NCI-H2081 (cell line): Measurements from ENCODE around the gene DDN.

Experiments
- DNase-seq, 2 experiments: peaks; one replicate each; lab custom pipeline; 2025; lab: John Stamatoyannopoulos, UW

Gene DDN

DNA sequence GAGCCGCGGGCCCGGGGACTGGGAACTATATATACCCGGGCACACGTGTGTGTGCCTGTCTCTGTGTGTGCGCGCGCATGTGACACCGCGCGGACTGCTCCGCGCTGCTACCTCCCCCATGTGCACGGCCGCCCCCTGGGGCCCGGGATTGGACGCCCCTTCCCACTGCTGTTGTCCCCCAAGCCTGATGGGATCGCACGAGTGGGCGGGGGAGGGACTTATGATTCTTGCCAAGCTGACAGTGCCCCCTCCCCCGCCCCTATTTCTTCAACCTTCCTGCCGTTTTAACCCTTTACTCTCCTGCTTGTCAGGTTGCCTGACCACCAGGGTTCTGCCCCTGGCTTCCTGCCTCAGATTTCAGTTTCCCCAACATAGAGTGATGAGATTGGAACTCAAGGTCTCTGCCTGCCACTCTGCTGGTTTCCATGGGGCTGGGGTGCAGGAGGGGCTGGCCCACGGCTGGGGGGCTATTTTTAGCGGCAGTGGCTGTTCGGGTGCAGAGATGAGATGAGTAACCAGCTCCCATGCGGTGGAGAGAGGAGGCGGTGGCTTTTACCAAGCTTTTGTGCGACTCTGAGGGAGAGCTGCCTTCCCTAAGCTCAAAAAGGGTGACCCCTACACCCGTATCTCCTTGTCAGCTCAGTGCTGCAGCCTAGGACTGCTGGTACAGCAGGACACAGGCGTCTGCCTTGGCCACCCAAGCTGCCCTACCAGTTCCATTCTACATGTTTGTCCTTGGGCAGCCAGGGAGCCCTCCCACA, at the start of gene DDN:
Gene DDN, minus strand, starts transcription at position 5 of the 761 bp plus-strand sequence. CDS start 88 bp downstream, outside the sequence.
- peak; percentile 64 to 79 for DNase-seq

DNA sequence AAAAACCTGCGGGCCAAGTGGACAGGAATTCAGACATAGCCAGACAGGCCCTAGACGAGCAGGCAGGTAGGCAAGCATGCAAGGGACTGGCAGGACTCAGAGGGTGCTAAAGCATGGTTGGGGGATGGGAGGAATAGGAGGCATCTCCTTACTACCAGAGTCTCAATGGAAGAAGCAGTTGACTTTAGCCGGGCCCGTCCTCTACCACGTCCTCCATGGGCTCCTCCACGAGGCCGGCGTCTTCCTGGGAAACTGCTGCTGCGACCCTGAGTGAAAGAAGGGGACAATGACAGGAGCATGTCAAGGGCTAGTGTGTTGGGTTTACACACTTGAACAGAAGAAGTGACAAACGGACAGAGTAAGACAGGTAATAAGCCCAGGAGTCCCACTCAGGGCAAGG, 49.8 kb upstream of the DDN start:
- no peak for DNase-seq

DNA sequence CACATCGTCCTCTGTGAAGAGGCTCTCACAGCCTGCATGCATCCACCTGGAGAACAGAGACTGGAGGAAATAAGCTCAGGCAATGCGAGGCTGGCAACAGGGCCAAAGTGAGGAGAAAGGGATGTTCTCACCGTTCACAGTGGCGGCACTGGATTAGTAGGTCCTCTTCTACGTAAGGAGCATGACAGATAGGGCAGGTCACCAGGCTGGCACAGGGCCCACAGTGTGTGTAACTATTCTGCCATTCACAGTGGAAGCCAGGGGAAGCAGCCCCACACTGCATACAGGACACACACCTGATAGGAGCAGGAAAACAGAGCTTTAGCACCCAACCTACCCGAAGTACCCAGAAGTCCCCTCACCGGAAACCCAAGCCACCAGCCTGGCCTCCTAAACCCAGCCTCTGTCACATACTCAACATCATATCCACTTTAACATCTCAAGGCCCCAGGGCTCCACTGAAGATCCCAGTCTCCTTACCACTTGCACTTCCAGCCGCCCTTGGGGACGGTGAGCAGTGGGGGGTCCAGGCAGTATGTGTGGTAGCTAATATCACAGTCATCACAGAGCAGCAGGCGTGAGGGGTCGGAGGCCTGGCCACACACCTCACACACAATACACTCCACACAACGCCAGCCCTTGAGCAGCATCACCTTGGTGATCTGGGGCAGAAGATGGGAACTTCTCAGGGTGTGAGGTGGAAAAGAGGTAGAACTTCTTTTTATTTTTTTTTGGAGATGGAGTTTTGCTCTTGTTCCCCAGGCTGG, 47.1 kb upstream of the DDN start:
- no peak for DNase-seq

DNA sequence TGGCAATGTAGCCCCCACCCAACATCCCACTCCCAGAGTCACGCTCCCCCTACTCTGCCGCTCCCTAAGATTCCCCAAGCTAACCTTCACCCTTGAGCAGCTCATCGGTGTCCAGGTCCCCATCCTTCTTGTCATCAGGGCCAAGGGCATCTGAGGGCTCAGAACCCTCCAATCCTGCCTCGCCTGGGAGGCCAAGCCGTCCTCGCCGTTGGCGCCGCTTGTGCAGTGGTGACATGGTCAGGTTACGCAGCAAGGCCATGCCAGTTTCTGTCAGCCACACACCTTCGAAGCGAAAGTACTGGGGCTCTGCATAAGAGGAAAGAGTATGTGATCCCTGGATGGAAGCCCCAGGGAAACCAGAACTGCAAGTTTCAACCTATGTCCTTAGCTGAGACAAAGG, 45.5 kb upstream of the DDN start:
- DNase-seq = no peak

DNA sequence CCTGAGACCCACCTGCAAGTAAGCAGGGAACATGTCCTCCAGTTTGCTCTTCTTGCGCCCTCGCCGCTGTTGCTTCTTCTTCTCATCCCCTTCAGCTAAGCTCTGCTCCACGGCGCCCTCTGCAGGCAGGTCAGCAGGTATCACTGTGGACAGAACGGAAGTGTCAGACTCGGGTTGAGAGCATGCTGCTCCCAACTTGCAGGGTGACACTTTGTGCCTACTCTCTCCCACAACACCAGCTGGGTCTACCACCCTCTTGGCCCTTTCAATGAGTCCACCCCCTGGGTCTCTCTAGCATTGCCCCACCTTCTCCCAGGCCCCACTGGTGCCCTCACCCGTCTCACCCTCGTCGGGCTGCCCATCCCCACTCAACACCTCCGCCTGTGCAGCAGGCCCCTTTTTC, 44.7 kb upstream of the DDN start:
- DNase-seq = peak; percentile 35 to 54

DNA sequence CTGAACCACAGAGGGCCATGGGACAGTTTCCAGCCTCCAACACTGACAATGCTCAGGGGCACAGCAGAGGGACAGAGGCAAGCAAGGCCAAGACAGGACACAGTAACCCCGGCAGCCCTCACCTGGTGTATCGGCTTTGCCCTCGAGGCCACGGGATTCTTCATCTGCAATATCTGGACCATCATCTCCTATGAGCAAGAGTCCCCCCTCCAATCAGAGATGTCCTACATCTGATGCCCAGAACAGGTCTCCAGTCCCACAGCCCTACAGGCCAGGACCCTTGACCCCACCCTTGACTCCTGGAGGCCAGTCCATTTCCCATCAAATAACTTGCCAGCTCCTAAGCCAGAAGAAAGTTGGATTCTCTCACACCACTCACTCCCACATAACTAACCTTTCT, 44.1 kb upstream of the DDN start:
- DNase-seq = no peak

DNA sequence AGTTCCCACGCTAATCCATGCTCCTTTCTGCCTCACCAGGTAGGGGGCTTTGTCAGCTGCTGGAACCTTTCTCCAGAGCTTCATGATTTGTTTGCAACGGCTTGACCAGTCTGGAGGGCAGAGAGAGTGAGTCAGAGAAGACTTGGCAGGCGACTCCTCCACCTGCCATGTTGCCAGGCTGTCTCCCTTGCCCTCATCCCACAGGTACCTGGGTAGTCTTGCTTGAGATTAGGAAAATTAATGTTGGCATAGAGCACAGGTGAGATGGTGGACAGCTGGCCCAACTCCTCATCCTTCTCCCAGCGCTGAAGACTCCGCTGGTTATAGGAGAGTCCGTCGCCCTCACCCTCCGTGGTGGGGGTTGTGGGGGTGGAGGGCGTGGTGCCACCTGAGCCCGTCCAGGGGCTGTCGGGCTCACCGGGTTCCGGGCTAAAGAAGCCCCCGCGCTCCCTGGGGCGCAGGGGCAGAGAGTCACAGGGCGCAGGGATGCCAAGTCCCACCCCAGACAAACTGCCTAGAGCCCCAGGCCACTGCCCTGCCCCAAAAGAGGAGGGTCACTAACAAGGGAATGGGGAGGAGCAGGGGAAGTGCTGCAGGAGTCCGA, 42.8 kb upstream of the DDN start:
- DNase-seq = no peak

DNA sequence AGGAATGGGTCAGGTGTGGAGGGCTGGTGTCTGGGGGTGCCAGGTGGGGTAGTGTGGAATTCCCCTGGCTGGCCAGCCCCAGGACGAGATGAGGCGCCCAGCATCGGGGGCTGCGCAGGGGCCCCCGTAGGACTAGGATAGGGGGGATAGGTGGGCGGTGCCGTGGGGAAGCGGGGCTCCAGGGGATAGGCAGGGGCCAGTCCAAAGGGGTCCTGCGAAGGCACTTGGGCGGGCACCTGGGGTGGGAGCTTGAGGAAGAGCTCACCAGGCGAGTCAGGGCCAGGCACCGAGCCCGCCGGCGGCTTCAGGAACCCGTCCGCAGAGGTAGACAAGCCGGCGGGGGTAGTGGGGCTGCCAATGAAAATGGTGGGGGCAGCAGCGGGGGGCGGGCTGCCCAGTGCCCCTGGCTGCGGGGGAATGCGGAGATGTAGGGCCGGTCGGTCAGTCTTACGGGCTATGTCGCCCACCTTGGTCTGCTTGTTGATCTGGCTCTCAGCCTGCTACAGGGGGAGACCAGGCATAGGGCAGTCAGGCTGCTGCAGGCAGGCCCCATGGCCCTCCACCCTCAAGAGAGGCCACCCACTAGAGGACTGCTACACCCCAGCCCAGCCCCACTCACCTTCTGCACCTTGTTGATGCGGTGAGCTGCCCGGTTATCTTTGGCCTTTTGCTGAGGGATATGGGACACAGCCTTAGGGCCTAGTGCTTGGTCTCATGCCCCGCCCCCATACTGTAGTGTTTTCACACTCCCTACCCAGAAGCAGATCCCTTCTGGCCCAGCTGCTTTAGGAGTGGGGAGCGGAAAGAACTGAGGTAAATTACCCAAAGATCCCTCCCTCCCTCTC, 42.1 kb upstream of the DDN start:
- DNase-seq = no peak

DNA sequence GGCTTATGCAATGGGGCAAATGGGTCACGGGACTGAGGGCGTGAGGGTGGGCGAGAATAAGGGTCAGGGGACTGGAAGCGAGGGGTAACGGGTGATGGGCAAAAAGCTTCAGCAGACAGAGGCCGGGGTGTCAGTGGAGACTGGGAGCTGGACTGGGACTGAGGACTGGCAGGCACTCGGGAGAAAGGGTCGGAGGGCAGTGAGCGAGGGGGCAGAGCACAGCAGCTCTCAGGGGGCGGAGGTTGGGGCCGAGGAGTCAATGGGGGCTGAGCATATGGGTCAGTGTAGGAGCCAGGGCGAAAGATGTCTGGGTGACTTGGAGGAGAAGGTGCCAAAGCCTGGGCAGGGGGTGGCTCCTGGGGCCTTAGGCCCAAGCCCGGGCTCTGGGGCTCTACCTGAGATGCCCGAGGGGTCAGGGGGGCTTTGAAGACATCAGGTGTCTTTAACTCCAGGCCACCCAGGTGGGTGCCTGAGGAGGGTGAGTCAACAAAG, 41.2 kb upstream of the DDN start:
- no peak for DNase-seq

DNA sequence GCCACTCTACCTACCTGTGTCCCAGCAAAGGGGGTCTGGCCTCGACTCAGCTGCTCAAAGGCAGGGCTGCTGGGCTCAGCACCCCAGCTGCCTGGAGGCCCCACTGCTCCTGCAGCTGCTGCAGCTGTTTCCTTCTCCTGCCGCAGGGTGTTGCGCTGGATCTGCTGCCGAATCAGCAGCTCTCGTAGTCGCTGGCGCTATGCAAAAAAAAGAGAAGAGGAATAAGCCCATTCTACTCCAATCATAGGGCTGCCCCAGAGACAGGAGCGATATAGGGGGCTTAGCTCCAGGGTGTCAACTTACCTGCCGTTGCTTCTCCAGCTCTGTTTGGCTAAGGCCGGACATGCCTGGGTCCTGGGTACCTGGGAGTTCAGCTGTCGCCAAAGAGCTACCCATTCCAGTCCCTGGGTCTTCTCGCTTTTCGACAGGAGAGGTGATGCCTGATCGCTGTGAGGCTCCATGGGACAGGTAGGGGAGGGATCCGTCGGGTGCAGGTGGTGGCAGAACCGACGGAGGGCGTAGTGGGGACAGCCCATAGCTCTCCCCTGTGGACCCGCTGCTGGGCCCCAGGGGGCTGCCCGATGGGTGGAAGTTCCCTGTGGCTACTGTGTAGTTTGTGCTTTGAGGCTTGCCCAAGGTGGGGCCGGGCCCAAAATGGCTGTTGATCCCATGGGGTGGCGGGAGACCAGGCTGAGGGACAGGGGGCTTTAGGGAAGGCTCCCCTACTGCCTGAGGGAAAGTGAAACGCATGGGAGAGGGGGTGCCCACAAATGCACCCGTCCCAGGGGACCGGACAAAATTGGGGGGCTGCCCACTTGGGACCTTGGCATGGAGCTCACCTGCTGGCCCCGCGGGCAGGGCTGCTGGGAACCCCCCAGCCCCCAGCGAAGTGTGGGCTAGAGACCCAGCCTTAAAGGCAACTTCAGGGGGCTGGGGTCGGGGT, 40.5 kb upstream of the DDN start:
- DNase-seq = no peak

DNA sequence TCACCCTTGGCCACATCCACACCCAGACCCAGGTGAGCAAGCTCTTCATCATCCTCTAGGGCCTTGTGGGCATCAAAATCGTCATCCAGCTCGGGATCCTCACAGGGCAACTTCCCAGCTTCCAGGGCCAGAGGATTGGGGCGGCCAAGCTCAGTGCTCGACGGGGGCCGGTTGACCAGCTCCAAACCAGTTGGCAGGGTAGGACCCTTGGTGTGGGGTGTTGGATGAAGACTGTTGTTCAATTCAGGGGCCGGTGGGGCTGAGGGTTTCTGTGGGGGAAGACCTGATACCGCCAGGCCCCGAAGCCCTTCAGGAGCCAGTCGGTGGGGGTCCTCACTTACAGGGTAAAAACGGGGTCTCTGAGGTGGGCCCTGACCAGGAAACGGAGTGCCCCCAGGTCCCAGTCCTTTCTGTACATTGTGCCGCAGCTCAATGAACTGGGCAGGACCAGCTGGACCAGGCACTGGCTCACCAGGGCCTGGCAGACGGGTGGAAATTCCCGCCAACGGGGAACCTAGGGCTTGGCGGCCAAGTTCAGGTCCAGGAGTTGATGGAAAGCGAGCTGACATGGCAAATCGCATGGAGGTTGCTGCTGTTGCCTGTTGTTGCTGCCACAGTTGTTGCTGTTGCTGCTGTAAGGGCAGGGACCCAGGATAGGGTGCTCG, 39.2 kb upstream of the DDN start:
- DNase-seq = no peak

DNA sequence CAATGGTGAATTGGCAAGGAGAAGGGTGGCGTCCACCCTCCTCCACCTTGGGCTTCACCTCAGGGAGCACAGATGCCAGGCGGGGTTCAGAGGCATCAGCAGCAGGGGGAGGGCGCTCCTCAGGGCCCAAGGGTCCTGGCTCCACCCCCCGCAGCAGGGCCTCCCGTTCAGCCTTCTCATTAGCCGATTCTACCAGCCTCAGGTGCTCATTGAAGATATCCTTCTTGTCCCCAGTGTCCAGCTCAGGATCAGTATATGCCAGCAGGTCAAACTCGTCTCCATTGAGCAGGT, 38.7 kb upstream of the DDN start:
- DNase-seq = no peak

DNA sequence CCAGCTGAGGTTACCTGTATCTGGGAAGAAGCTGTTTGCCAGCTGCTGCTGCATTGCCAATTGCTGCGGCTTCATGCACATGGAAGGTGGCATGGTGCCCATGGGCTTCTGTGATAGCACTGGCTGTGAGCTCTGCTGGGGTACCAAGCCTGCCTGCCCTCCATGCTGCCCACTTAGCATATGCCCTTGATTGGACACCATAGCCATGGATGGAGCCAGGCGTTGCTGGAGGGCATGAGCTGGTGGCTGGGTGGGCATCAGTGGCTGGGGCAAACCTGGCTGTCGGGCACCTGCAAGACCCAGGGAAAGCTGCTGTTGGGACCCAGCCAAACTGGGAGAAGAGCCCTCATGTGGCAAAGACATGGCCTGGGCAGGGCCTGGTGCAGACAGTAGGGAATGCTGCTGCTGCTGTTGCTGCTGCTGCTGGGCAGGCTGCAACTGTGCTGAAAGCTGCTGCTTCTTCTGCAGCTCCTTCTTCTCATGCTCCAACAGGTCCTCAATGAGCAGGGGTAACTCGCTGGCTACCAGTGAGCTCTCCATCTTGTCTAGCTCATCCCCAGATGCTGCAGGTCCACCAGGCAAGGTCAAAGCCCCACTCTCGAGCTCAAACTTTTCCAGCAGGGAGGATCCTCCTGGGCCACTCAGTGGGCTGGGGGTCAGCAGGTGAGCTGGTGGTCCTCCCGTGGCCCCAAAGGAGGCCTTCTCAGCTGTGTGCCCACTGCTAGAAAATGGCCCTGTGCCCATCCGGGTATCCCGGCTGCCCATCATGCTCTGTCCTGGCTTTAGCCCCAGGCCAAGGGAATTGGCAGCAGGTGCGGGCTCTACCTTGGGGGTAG, 38.2 kb upstream of the DDN start:
- DNase-seq = no peak

DNA sequence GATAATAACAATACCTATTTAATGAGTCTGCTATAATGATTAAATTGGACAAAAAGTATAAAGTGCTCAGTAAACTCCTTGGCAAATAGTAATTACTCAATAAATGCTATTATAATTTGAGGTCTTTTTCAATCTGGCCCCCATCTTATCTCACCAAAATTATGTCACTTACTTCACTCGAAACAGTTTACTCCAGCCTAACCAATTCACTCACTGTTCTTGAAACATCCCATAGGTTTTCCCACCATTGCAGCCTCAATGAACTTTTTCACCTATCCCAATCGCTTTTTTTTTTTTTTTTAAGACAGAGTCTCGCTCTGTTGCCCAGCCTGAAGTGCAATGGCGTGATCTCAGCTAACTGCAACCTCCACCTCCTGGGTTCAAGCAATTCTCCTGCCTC, 36.9 kb upstream of the DDN start:
- DNase-seq = no peak

DNA sequence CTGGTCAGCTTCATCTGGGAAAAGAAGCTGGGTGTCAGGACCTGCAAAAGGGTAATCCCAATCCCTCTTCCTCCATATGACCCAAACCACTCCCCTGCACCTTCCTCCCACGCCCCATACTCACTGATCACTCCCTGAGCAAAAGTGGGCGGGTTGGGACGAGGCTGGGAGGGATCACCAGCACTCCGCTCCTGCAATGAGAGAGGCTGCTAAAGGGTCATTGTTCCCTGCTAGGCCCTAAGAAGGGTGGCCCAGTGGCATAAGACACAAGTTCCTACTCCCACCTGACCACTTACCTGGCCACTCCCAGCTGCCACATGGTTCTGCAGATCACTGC, 35.1 kb upstream of the DDN start:
- DNase-seq = no peak

DNA sequence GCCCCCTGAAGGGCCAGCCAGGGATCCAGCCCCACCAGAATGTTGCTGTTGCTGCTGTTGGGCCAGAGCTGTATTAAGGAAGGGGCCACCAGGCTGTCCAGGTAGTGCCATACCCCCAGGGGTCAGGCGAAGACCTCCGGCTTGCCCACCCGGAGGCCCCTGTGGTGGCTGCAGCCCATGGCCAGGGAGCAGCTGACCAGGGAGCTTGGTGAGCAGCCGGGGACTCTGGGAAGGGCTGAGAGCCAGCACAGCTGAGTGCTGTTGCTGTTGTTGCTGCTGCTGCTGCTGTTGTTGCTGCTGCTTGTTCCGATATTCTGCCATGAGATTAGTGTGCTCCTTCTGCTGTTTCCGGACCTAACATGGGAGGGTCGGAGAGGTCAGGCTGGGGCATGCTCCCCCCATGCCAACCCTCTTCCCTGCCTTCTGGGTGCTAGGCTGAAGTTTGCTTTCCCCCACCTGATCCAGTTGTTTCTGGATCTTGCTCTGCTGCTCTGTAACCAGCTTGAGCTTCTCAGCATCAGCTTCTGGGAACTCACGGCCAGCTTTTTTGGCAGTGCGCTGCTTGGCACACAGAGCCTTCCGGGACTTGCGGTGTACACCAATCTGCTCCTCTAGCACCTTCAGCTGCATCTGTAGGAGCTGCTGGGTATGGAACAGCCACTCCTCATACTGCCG, 34.6 kb upstream of the DDN start:
- DNase-seq = no peak

DNA sequence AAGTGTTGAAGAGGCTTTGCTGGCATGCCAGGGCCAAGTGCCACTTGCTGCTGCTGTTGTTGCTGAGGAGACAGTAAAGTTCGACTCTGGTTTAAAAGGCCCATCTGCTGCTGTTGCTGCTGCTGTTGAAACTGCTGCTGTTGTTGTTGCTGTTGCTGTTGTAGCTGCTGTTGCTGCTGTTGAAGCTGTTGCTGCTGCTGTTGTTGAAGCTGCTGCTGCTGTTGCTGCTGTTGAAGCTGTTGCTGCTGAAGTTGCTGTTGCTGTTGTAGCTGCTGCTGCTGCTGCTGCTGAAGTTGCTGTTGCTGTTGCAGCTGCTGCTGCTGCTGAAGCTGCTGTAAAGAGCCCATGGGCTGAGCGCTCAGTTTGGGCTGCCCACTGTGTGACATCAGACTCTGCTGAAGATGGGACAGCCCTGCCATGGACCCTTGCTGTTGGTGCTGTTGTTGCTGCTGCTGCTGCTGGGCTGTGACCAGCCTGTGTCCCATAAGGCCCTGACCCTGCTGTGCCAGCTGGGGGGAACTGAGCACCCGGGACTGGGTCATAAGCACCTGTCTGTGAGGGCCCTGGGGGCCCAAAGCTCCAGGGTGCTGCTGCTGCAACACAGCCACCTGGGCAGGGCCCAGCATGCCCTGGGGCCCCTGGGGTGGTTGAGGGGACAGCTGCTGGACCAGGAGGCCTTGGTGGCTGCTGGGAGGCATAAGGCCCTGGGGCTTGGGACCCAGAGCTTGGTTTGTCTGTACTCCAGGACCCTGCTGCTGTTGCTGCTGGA, 33.7 kb upstream of the DDN start:
- no peak for DNase-seq

DNA sequence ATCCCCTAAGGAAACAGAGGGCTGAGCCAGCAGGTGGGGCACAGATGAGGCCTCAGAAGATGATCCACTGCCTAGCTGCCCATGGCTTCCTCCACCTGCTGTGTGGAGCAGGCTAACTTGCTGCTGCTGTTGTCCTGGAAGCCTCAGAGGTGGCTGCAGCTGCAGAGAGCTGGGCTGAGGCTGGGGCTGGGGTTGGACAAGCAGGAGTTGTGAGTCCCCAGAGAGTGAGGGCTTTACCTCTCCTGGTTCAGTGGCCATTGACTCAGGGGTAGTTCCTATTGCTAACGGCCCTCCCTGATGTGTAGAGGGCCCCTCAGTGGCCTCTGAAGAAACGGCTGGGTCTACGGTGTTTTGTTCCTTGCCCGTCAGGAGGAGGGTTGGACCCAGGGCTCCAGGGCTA, 33.1 kb upstream of the DDN start:
- no peak for DNase-seq
